ENCODE data around the gene UBQLN3.

UBQLN3 gene

GRCh38 chr11:5509803-5510202 lies at the start of gene UBQLN3:
Gene UBQLN3, minus strand, starts transcription at chr11:5509957. Its CDS starts 399 bp downstream, at chr11:5509558.
- DNase-seq = no peak

- no peak for DNase-seq
Observed at GRCh38 chr11:5557751-5558150, 48.0 kb upstream of the UBQLN3 start.

GRCh38 chr11:5556596-5557188 lies 46.9 kb upstream of the UBQLN3 start:
- DNase-seq = no peak

GRCh38 chr11:5553343-5553742 lies 43.6 kb upstream of the UBQLN3 start:
- DNase-seq = no peak

GRCh38 chr11:5550440-5551095 lies 40.8 kb upstream of the UBQLN3 start:
- no peak for DNase-seq

GRCh38 chr11:5548440-5548839 lies 38.7 kb upstream of the UBQLN3 start, which contains the start of gene OR52H1:
Gene OR52H1, minus strand, starts transcription at chr11:5548540. Its CDS starts 3,035 bp downstream, at chr11:5545505.
- DNase-seq = no peak

GRCh38 chr11:5547982-5548381 lies 38.2 kb upstream of the UBQLN3 start:
- DNase-seq = no peak

GRCh38 chr11:5546457-5546856 lies 36.7 kb upstream of the UBQLN3 start:
- no peak for DNase-seq

GRCh38 chr11:5541427-5541826 lies 31.7 kb upstream of the UBQLN3 start:
- DNase-seq = no peak

- no peak for DNase-seq
Observed at GRCh38 chr11:5536482-5536881, 26.7 kb upstream of the UBQLN3 start.

GRCh38 chr11:5534046-5534445 lies 24.3 kb upstream of the UBQLN3 start:
- no peak for DNase-seq

GRCh38 chr11:5531053-5531831 lies 21.5 kb upstream of the UBQLN3 start:
- no peak for DNase-seq

GRCh38 chr11:5528495-5528894 lies 18.7 kb upstream of the UBQLN3 start:
- DNase-seq = no peak

GRCh38 chr11:5527716-5528115 lies 18.0 kb upstream of the UBQLN3 start:
- no peak for DNase-seq

- DNase-seq = no peak
Observed at GRCh38 chr11:5524756-5525155, 15.0 kb upstream of the UBQLN3 start.

- no peak for DNase-seq
Observed at GRCh38 chr11:5522308-5522707, 12.6 kb upstream of the UBQLN3 start.

- no peak for DNase-seq
Observed at GRCh38 chr11:5521540-5521939, 11.8 kb upstream of the UBQLN3 start.

GRCh38 chr11:5516599-5516998 lies 6.8 kb upstream of the UBQLN3 start, which contains the start of gene UBQLNL:
Gene UBQLNL, minus strand, starts transcription at chr11:5516699. Its CDS starts 258 bp downstream, at chr11:5516441.
- DNase-seq = no peak

- no peak for DNase-seq
Observed at GRCh38 chr11:5514841-5515240, 5.1 kb upstream of the UBQLN3 start.

GRCh38 chr11:5508605-5509004 lies 1.2 kb downstream of the UBQLN3 start:
- no peak for DNase-seq

GRCh38 chr11:5507933-5508305 lies 1.8 kb downstream of the UBQLN3 start:
- no peak for DNase-seq

GRCh38 chr11:5507177-5507932 lies 2.4 kb downstream of the UBQLN3 start:
- no peak for DNase-seq

GRCh38 chr11:5505363-5506048 lies 4.3 kb downstream of the UBQLN3 start:
- no peak for DNase-seq
